HPDE6-E6E7 (cell line): ENCODE results near the gene UCK2.
"Not testable (repeated sequence)": the region's sequence is repeated elsewhere in the genome, so short reads cannot be mapped to it uniquely, and the experiment has no call there.

Experiments
- DNase-seq: peaks from one replicate; pipeline ENCODE4 v3.0.0; 2011; ENCODE audit warnings: missing footprints; ENCODE audit errors: extremely low spot score

UCK2 gene

GRCh38 chr1:165827268-165828102, at the start of gene UCK2:
UCK2 (plus strand) TSS chr1:165827614; CDS start chr1:165827834, 220 bp downstream.
- DNase-seq: peak; percentile 71

- not testable (repeated sequence) for DNase-seq
Measured at GRCh38 chr1:165778197-165778596, 49.2 kb upstream of the UCK2 start.

GRCh38 chr1:165783519-165783918, 43.9 kb upstream of the UCK2 start:
- not testable (repeated sequence) for DNase-seq

- no peak for DNase-seq
Measured at GRCh38 chr1:165787741-165788140, 39.7 kb upstream of the UCK2 start.

GRCh38 chr1:165793951-165794350, 33.5 kb upstream of the UCK2 start:
- no peak for DNase-seq

- DNase-seq: no peak
Measured at GRCh38 chr1:165795894-165796293, 31.5 kb upstream of the UCK2 start.

- DNase-seq: no peak
Measured at GRCh38 chr1:165799387-165799786, 28.0 kb upstream of the UCK2 start.

GRCh38 chr1:165804513-165804912, 22.9 kb upstream of the UCK2 start:
- not testable (repeated sequence) for DNase-seq

- DNase-seq: no peak
Measured at GRCh38 chr1:165807613-165808012, 19.8 kb upstream of the UCK2 start.

- DNase-seq: no peak
Measured at GRCh38 chr1:165815725-165816124, 11.7 kb upstream of the UCK2 start.

GRCh38 chr1:165816157-165816556, 11.3 kb upstream of the UCK2 start:
- no peak for DNase-seq

GRCh38 chr1:165816826-165817497, 10.5 kb upstream of the UCK2 start:
- DNase-seq: no peak

GRCh38 chr1:165823552-165824268, 3.7 kb upstream of the UCK2 start:
- no peak for DNase-seq

GRCh38 chr1:165824269-165824643, 3.2 kb upstream of the UCK2 start:
- no peak for DNase-seq

- no peak for DNase-seq
Measured at GRCh38 chr1:165826565-165827267, 698 bp upstream of the UCK2 start.

- peak; percentile 46 for DNase-seq
Measured at GRCh38 chr1:165828103-165828668, 772 bp downstream of the UCK2 start.

- peak; percentile 55 for DNase-seq
Measured at GRCh38 chr1:165828669-165829329, 1.4 kb downstream of the UCK2 start.

- DNase-seq: no peak
Measured at GRCh38 chr1:165829888-165830287, 2.5 kb downstream of the UCK2 start.

- no peak for DNase-seq
Measured at GRCh38 chr1:165831146-165831545, 3.7 kb downstream of the UCK2 start.

- no peak for DNase-seq
Measured at GRCh38 chr1:165832902-165833301, 5.5 kb downstream of the UCK2 start.

GRCh38 chr1:165833358-165833757, 5.9 kb downstream of the UCK2 start:
- no peak for DNase-seq
